NCI-H748 treated with DMSO at 0.1 percent for 48 hours (cell line): ENCODE measurements around the gene LCN1.
A peak's percentile ranks its signal among the peaks of the same experiment; 100 is the strongest.

Experiments used
- DNase-seq: peaks from one replicate; lab custom pipeline; 2025; lab: John Stamatoyannopoulos, UW

The LCN1 gene

DNA sequence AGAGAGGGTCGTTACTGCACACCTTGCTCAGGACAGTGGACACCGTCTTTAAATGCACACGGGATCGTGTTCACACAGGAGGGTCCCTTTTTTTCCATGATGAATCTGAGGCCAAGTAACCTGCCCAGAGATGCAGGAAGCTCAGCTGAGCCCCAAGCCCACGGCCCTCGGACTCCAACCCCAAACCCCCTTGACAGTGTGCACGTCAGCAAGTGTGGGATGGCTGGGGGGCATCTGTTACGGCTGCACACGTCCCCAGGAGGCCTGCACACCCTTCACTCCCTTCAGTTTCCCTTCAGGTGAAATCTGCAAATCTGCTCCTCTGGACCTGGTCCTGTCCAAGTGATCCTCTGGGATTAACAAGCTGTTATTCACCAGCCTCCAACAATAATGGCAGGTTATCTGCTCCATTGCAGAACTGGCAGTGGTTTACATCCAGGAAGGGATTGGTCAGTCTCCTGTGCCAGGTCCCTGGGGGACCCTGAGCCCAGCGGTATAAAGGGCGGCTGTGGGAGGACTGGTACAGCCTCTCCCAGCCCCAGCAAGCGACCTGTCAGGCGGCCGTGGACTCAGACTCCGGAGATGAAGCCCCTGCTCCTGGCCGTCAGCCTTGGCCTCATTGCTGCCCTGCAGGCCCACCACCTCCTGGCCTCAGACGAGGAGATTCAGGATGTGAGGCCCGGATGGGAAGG is at the start of gene LCN1:
Gene LCN1 (plus strand): TSS at position 525 of the 692 bp plus-strand sequence. CDS start 58 bp downstream, at position 583.
- DNase-seq = no peak

DNA sequence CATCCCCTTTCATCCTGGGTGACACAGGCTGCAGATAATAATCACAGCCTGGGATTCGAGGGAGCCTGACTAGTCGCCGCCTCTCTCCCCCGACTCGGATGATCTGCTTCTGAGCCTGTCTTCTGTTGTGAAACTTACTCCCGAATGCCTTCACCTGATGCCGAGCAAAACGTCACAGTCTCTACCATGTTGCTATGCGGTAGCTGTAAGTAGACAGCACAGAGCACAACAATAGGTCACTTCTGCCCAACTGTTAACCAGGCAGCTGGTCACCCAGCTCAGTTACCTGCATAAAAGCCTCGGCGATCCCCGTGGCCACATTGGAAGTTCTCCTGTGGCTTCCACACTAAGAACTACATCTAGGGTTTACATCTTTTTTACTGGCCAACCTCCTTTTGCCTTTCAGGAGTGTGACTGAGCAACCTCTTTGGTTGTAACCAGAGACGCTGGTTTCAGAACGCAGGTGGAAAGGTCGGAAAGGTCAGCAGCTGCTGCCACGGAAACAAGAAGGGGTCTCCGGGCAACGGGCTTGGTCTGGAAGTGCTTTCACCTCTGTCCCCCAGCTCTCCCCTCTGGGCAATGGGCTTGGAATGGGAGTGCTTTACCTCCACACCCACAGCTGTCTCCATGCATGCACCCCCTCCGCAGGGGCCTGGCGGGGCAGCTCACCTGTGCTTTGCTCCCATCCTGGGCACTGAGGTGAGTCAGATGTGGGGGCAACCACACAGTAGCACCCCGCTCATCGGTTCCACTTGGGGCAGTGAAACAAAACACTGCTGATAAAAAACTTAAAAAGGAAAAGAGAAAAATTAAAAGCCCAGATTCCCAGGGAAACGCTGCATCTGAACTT is 49.2 kb upstream of the LCN1 start:
- no peak for DNase-seq

DNA sequence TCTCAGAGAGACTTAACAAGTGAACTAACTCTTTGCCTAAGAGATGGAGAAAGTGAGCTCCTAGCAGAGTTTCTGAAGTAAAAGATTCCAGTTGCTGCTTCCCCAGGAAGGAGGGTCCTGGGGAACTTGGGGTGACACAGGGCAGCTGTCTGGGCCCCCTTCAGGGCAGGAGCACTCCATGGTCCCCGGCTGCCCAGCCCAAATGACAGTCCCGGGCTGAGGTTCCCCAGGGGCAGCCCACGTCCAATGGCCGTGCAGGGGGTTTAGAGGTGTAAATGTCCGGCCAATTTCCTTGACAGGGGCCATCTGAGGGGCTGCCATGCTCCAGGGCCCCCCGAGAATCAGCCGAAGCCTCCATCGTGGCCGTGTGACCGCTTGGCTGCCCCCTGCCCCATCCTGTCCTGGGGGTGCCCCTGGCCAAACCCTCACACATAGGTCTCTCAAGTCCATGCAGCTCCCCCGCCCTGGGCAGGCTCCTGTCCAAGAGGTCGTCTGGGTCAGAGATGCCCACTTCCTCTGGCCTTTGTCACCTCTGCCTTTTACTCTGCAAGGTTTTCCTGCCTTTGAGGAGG is 47.2 kb upstream of the LCN1 start:
- no peak for DNase-seq

DNA sequence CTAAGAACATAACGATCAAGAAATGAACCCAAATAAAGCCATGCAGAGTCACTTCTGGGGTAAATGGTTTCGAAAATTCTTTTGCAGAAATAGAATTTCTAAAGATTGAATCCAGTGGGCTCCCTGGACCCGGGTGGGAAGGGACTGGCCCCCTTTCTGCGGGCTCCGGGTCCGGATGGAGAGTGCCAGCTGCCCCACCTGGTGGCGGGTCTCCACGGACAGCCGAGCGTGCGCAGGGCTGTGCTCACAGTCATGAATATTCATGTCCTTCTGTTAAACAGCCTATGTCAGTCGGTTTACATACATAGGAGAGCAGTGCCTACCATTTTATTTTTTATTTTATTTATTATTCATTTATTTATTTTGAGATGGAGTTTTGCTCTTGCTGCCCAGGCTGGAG is 46.3 kb upstream of the LCN1 start:
- DNase-seq = peak; percentile 7

DNA sequence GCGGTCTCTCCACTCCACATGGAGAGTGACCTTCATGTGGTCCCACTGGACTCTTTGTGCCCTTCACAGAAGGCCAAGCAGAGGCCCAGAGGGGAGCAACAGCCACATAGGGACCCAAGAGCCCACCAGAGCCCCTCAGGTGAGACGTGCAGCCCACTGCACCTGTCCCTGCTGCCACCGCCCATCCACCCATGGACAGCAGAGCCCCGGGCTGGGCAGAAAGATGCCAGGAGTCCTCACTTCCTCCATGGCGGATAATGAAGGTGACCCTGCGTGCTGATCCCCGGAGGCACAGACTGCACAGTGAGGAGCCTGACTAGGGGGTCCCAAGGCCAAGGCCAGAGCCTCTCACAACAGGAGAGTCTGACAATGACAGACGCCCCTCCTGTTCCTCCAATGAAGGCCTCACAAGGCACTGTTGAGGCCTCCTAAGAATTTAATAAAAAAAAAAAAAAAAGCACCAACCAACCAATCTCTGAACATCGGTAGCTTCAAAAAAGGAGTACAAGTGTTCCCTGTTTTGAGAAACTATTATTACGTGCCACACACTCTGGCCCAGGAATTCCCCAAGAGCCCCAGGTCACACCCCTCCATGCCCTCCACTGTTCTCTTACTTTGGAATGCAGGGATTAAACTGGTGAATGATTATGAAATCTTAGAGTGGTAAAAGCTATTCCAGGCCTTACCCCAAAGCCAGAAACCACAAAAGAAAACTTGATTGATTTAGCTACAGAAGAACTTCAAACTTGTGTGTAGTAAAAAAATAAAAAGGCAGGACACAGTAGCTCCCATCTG is 44.5 kb upstream of the LCN1 start:
- DNase-seq = no peak

DNA sequence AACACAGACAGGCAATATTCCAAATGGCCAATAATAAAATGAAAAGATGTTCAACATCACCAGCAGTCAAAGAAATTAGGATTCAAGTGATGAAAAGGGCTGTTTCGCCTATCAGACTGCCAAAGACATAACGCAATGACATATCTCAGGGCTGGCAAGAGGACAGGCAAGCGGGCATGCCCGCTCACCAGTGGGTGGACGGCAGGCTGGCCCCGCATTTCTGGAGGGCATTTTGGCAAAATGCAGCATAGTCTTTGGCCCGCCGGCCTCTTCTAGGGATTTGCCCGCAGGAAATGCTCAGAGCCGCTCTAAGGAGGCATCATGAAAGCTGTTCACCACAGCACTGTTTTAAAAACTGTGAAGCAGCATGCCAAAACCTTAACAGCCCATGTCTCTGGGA is 43.0 kb upstream of the LCN1 start:
- no peak for DNase-seq

DNA sequence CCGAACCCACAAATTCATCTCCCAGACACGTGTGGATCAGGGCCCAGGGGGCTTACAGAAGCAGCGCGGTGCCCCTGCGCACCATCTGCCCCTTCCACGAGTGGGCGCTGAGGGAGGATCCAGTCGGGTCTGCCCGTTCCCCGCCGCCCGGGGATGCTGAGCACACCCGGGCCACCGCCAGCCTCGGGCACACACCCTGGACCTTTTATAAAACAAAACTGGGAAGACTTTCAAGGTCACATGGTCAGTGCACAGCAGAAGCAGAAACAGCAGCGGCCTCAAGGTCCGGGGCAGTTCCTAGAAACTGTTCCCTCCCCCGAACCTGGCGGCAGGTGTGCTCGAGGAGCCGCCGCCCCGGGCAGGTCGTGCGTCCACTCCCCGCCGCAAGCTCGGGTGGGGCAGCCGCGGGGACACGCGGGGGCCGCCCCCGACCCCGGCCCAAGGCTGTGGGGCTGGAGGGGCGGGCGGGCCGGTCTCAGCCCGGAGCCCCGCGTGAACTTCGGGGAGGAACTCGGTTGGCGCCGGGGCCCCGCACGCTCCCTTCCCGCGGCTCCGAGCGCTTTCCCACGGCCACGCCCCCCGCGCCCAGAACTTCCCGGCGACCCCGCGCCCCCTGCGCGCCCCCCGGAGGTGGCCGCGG is 42.3 kb upstream of the LCN1 start:
- DNase-seq = no peak

DNA sequence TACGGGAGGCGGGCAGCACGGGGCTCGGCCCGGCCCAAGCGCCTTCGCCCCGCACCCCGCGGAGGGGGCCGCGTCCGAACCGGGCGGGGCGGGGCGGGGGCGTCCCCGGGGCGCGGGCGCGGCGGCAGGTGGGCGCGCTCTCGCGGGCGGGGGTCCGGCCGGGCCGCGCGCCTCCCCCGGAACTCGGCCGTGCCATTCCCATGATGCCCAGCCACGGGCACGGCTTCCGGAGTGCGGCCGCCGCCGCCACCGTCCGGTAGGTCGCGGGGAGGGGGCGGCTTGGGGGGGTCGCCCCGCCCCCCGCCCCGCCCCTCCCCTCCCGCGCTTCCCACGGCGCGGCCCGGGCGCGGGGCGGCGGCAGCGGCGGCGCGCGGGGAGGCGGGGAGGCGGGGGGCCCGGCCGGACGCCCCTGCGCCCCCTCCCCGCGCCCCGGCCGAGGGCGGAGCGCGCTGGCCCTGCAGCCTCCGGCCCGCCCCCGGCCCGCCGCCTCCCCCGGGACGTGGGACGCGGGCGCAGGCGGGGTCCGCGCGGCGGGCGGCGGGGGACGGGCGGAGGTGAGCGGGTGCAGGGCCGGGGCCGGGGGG is 41.7 kb upstream of the LCN1 start, which contains the start of gene PPP1R26:
Gene PPP1R26 (plus strand): TSS at position 314 of the 584 bp plus-strand sequence. CDS start 4,729 bp downstream, outside the sequence.
- DNase-seq = no peak

DNA sequence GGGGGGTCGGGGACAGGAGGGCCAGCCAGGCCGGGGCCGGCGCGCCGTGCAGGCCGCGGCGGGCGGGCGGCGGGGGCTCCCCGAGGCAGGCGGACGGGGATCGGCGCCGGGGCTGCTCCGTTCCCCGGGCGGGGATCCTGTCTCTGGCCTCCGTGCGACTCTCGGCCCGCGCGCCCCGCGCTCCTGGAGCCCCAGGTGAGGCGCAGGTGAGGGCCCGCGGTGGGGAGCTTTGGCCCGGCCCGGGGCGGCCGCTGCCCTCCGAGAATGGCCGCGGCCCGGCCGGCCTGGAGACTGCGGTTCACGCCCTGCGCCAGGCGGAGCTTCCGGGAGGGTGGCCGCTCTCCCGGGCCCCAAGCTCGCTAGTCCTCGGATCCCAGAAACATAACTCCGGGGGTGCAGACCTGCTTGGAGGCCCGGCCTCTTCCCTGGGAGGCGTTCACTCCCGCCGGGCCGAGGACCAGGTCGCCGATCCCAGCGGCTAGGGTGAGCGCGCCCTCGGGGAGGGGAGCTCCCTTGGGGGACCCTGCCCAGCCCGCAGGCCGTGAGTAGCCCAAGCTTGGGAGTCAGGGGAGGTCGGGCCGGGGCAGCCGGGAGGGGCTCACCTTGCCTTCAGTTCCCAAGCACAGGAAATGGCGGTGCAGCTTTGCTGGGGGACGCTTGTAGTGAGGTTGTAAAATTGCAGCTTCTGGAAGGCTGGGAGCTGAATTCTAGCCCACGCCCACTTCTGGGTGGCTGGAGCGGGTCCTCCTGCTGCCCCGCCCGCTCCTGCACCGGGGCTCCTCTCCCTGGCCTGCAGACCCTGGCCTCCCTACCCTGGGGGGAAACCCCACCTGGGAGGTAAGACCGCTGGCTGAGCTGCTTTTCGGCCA is 40.9 kb upstream of the LCN1 start:
- peak; percentile 14 for DNase-seq

DNA sequence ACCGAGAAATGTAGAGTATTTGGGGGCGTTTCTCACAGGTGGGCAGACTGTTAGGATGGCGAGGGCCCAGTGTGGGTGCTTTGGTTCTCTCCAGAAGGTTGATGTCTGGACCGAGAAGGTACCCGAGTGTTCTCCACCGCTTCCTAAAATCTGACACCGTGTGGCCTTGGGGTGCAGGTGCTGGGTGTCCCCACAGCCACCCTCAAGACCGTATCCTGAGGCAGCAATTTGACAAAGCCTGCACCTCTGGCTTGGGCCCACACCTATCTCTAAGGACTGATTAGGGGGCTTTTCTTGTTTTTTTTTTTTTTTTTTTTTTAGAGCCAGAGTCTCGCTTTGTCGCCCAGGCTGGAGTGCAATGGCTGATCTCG is 40.3 kb upstream of the LCN1 start:
- no peak for DNase-seq

DNA sequence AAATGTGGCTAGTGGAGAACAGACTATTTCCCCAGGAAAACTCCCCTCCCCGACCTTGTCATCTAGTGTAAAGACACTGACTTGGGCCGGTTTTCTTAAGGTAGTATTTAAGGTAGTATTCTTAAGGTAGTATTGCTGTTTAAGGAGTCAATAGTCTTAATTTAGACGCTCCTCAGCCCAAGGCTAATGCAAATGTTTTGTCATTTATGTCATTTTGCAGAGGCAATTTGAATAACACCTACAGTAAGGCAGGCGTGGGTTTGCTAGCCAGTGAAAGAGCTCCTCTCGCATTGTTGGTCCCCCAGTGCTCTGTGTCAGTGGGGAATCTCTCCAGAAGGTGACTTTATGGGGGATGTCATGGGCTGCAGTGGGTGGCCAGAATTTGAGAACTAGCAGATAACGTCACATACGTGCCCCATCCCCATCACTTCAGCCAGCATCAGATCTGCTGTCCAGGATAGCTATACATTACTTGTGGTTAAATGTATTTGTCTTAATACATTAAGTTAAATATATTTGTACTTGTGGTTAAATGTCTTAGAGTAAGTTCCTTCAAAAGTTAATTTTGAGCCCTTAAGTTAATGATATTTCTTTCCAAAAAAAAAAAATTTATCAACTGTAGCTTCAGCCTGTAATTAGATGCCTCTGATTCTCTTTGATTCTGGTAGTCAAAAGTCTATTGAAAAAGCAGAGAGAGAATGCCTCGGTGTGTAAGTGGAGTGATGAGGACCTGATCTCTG is 39.1 kb upstream of the LCN1 start:
- DNase-seq = no peak

DNA sequence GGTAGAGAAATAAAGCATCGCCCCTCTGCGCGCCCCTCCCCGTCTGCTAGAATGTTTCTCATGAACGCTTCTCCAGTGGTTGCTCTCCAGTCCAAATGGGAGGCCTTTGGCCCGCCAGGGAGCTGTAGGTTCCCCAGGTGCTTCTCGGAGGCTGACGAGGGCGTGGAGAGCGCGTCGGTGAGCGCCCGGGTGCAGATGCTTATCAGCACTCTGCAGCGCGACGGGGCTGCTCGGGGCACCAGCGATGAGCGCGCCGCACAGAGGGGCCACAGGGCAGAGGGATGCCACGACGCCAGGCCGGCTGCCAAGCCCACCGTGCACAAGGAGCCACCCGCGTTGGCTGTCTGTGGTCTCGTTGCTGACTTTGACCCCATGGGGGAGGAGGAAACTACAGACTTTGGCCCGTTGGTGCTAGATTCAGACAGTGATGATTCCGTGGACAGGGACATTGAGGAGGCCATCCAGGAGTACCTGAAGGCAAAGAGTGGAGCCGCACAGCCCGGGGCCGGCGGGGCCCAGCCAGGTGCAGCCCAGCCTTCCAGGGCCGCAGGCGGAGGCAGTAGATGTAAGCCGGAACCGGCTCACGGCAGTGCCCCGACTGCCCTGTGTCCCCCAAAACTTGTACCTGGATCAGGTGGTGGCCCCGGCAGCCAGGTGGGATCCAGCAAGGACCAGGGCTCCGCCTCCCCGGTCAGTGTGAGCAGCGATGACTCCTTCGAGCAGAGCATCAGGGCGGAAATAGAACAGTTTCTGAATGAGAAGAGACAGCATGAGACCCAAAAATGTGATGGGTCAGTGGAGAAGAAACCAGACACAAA is 36.6 kb upstream of the LCN1 start:
- no peak for DNase-seq

DNA sequence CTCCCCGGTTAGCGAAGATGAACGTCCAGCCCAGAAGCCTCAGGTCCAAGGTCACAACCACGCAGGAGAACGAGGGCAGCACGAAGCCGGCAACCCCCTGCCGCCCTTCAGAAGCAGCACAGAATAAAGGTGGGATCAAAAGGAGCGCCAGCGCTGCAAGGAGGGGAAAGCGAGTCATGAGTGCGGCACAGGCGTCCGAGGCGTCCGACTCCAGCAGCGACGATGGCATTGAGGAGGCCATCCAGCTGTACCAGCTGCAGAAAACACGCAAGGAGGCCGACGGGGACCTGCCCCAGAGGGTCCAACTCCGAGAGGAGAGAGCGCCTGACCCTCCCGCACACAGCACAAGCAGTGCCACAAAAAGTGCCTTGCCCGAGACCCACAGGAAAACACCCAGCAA is 35.9 kb upstream of the LCN1 start:
- no peak for DNase-seq

DNA sequence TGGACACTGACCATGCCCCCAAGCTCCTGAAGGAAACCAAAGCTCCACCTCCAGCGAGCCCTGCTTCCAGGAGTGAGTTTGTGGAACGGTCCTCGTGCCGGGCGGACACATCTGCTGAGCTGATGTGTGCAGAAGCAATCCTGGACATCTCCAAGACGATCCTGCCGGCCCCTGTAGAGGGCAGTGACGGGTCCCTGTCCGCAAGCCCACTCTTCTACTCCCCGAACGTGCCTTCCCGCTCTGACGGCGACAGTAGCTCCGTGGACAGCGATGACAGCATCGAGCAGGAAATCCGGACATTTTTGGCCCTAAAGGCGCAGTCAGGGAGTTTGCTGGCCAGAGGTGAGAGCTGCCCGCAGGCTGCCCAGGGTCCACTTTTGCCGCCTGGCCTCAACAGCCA is 35.4 kb upstream of the LCN1 start:
- no peak for DNase-seq

DNA sequence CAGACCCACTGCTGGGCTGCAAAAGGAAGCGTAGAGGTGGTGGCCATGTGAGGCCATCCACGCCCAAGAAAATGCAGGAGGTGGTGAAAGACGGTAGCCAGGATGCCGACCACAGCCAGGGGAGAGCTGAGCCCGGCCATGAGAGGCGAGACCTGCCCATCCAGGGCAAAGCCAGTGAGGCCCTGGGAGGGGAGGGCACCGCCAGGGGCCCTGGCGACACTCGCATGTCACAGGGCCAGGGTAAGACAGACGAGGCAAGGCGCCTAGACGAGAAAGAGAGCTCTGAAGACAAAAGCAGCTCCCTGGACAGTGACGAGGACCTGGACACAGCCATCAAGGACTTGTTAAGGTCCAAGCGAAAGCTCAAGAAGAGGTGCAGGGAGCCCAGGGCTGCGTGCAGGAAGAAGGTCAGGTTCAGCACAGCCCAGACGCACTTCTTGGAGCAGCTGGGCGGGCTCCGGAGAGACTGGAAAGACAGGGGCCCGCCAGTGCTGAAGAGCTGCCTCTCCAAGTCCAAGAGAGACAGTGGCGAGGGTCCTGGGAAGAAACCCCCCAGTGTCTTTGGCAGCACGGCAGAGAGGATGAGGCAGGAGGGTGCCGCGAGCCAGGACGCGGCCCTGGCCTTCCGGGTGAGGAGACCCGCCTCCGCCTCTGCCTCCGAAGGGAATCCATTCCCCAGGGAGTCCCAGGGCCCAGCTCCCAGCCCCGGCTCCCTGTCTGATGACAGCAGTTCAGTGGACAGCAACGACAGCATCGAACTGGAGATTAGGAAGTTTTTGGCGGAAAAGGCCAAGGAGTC is 34.8 kb upstream of the LCN1 start:
- DNase-seq = no peak

DNA sequence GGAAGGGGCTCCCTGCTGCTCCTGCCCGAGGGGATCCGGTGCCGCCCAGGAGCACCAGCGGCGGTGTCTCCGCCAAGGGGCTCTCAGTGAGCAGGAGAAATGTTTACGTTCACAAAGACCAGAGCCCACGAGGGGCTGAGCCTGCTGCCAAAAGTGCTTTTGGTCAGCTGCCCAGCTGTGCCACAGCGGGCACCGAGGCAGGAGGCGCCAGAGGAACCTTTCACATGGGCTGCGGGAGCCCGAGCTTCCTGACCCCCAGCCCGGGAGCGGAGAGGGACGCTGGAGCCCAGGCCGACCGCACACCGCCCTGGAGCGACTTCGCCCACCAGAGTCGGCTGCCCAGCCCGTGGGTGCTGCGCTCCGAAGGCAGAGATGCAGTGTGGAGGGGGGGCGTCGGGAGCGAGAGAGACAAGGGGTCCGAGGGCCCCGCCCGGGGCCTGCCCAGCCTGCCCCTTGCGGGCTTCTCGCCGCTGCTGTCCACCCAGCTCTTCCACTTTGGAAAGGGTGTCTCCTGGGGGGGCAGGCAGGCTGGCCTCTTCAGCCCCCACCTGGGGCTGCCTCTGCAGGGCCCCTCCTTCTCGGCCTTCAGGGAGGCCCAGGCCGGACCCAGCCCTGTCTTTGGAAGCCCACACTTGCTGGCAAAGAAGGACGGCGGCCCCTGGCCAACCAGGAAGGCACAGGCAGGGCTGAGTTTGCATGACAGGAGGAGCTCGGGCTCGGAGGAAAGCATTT is 33.8 kb upstream of the LCN1 start:
- DNase-seq = no peak

DNA sequence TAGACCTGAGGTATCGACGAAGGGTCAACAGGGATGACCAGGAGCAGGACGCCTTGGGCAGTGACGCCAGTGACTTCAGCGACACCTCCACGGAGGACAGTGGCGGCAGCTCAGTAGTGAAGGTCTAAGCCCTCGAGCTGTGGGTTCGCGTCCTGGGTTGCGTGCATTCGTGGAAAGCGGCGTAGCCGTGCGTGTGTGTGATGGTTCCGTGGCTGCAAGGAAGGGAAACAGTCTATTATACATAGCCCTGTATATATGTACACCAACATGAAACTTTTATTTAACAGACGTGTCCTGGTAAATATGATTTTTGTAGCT is 33.3 kb upstream of the LCN1 start:
- no peak for DNase-seq
